Stimulated activated CD8-positive, alpha-beta memory T cell treated with anti-CD3 and anti-CD28 coated beads, Interleukin-2, amount 100 ng/mL, for 48 hours (primary cell): ENCODE measurements around the gene CNTN2.

Source experiments
- DNase-seq, 2 donors: peaks; one replicate each; pipeline ENCODE4 v3.0.0-alpha.2; 2020; ENCODE audit warnings: low read depth in 2 of 2

CNTN2 gene

DNA sequence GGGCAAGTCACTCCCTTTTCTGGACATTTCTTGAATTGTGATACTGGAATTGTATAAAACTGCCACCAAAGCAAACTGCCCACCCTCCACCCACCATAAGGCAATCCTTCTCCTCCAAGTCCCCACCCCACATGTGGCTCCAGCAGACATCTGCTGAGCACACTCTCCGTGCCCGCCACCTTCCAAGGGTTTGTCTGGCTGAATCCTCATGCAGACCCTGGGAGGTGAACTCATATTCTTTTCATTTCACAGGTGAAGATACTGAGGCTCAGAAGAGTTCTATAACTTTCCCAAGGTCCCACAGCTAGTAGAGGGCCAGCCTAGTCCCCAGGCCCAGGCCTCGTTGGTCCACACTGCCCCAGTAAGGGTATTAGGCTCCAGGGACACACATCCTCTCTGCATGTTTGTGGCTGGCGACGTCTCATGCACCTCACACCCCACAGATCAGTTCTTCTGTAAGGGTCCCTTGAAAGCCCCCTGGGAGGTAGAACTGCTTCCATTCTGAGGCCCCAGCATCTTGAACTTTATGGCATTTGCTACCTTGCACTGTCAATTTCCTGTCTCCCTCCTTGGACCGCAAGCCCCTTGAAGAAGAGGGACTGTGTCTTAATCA lies 14.1 kb downstream of the CNTN2 start:
- no peak for DNase-seq

DNA sequence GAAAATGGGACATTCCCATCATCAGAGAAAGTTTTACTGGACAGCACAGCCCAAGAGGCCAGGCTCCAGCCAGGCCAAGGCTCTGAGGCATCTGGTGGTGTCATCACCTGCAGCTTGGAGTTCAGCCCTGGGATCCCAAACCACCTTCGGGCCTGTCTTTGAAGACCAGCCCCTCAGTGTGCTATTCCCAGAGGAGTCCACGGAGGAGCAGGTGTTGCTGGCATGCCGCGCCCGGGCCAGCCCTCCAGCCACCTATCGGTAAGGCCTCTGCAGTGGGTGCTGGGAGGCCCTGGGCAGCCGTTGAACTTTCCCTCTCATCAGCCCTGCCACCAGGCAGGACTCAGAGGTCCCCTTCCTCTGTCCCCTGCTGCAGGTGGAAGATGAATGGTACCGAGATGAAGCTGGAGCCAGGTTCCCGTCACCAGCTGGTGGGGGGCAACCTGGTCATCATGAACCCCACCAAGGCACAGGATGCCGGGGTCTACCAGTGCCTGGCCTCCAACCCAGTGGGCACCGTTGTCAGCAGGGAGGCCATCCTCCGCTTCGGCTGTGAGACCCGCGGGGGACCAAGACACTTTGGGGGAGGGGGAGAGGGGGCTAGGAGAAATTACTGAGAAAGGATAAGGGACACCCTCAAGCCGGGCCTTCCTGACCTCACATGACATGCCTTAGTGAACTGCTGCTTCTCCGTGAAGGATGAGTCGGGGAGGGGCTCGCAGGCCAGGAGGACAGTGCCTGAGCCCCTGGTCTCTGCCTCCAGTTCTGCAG lies 15.0 kb downstream of the CNTN2 start:
- no peak for DNase-seq

DNA sequence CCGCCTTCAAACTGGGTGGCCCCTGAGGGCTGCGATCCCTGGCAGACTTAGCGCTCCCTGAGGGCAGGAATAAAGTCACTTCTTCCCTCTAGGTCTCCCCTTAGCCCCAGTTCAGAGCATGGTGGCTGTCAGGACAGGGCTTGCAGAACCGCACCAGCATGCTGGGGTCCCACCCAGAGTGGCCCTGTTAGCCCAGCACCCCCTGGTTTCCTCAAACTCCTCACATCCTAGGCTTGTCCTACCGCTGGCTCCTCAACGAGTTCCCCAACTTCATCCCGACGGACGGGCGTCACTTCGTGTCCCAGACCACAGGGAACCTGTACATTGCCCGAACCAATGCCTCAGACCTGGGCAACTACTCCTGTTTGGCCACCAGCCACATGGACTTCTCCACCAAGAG lies 15.8 kb downstream of the CNTN2 start:
- no peak for DNase-seq

DNA sequence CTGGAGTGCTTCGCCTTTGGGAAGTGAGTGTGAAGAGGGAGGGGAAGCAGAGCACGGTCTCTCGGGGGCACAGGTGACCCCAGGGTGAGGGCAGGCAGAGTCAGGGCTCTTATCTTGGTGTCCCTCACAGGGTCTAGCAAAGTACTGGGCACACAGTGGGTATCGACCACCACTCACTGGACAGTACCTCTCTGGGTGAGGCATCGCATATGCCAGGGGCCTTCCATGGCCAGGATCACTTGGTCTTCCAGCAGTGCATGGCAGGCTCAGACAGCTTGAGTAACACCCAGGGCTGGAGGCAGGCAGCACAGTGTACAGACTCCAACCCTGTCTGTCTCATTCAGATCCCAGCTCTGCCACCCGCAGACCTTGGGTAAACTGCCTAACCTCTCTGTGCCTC lies 16.6 kb downstream of the CNTN2 start:
- no peak for DNase-seq

DNA sequence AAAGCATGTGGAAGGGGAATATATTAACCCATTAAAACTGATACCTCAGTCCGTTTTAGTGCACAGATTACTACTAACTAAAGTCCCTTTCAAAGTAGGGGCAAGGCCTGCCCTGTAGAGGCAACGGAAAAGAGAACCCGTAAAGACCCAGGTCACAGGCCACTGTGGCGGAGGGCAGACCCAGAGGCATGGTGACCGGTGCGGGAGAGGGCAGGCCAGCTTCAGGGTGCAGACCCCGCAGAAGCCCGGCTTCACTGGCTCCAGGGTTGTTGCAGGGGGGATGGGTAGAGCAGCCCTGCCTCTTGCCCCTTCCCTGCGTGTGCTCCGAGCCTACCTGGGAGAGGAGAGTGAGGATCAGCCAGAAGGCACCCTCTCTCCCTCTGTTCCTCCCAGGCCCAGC lies 17.7 kb downstream of the CNTN2 start:
- no peak for DNase-seq

DNA sequence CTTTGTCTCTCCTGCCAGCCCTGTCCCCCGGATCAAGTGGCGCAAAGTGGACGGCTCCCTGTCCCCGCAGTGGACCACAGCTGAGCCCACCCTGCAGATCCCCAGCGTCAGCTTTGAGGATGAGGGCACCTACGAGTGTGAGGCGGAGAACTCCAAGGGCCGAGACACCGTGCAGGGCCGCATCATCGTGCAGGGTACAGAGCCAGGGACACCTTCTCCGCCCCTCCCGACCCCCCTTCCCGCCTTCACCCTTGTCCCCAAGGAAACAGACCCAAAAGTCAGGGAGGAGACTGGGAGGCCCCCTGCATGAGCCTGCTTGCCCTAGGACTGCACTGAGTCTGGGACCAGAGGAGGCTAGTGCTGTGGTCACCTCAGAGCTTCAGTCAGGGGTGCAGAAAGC lies 18.2 kb downstream of the CNTN2 start:
- no peak for DNase-seq

DNA sequence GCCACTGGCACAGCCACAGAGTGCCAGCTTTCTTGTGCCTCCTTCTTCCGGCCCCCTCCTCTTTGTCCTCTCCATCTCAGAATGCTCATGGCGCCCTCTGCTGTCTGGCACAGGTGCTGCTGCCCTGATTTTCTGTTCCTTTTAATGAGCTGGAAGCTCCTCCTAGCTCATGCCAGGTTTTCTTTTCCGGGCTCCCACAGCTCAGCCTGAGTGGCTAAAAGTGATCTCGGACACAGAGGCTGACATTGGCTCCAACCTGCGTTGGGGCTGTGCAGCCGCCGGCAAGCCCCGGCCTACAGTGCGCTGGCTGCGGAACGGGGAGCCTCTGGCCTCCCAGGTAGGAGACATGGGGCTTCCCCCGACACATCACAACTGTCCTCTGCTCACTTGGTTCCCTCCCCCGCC lies 18.7 kb downstream of the CNTN2 start:
- peak; percentile 49 to 70 for DNase-seq

DNA sequence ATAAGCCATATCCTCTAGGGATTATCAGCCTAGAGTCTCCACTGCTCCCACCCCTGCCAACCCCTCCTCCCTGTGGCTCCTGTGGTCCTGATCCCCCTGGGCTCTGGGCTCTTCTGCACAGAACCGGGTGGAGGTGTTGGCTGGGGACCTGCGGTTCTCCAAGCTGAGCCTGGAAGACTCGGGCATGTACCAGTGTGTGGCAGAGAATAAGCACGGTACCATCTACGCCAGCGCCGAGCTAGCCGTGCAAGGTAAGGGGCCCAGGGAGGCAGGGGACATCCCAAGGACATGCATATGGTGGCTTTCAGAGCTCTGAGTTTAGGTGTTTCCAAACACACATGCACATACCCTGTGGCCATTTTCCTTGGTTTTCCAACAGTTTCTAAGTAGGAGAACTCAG lies 19.3 kb downstream of the CNTN2 start:
- DNase-seq = no peak

DNA sequence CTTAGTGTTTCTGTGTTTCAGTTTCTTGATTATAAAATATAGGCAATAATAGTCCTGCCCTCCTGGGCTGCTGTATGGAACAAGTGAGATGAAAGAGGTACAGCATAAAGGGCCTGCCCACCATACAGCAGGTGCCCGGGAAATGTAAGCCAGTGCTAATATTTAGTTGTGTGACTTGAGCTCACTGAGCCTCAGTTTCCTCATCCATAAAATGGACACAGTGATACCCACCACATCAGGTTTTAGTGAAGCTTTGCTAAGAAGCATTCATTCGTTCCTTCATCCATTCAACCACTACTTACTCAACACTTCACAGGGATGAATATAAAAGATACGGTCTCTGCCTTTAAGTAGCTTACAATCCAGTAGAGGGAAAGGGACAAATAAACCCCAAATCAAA lies 19.9 kb downstream of the CNTN2 start:
- DNase-seq = no peak

DNA sequence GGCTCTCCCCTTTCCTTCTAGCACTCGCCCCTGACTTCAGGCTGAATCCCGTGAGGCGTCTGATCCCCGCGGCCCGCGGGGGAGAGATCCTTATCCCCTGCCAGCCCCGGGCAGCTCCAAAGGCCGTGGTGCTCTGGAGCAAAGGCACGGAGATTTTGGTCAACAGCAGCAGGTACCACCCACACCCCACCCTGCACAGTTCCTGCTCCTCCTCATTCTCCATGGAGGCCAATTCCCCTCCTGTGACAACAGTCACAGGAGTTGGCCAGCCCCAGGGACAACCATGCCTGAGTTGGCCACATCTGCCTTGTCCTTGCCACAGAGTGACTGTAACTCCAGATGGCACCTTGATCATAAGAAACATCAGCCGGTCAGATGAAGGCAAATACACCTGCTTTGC lies 21.3 kb downstream of the CNTN2 start:
- DNase-seq = no peak

DNA sequence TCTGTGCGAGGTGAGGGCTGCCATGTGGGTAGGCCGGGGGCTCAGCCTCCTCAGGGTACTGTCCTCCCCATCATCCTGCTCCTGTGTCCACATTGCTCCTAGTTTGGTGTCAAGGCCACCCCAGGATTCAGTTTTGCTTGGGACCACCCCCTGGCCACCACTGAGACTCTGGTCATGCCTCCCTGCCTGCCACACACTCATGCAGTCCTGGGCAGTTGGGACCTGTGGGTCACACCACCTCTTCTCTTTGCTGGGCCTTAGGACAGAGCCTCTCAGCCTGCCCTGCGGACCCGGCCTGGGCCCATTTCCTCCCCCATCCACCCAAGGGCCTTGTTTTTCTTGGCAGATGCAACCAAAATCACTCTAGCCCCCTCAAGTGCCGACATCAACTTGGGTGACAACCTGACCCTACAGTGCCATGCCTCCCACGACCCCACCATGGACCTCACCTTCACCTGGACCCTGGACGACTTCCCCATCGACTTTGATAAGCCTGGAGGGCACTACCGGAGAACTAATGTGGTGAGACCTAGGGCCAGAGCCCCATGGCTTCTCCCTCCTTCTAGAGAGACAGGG lies 21.8 kb downstream of the CNTN2 start:
- no peak for DNase-seq

DNA sequence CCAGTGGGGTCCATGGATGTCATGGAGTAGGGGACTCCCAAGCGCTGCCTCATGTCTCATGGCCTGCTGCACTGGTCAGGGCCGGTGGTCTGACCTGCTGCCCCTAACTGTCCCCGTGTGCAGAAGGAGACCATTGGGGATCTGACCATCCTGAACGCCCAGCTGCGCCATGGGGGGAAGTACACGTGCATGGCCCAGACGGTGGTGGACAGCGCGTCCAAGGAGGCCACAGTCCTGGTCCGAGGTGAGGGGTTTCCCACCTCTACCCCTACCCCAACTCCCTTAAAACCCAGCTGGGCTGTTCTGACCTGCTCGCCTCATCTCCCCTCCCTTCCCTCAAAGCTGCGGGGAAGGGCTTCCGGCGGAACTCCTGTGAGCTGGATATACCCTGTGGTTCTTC lies 22.7 kb downstream of the CNTN2 start:
- no peak for DNase-seq

DNA sequence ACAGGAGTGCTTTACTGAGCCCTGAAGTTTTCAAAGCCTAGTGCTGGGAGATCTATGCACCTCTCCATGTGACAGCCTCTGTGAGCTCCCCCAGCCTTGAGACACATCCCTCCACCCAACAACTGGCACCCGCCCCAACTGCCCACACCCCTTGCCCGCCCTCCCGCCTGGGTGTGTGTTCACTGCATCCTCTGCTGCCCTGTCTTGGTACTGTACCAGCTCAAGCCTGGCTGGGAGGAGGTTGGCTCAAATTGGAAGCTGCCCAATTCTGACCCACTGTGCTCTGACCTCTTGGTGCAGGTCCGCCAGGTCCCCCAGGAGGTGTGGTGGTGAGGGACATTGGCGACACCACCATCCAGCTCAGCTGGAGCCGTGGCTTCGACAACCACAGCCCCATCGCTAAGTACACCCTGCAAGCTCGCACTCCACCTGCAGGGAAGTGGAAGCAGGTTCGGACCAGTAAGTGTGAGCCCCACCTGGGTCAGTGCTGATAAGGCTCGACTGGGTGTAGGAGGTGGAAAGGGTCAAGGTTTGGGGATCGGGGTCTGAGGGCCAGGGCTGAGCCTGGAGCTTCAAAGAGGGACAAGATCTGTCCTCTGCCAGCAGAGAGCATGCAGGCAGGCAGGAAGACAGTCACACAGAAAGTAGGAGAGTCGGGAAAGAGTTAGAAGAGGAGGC lies 23.3 kb downstream of the CNTN2 start:
- no peak for DNase-seq

DNA sequence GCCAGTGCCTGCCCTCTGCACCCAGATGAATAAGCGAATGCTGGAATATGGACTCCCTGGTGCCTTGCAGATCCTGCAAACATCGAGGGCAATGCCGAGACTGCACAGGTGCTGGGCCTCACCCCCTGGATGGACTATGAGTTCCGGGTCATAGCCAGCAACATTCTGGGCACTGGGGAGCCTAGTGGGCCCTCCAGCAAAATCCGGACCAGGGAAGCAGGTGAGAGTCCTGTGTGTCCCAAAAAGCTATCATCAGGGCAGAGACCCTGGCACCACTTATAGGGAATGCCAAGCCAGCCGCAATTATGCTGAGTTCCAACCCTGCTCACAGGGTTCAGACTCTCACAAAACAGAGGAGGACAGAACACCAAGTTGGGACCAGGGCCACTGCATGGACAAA lies 24.0 kb downstream of the CNTN2 start:
- DNase-seq = no peak

DNA sequence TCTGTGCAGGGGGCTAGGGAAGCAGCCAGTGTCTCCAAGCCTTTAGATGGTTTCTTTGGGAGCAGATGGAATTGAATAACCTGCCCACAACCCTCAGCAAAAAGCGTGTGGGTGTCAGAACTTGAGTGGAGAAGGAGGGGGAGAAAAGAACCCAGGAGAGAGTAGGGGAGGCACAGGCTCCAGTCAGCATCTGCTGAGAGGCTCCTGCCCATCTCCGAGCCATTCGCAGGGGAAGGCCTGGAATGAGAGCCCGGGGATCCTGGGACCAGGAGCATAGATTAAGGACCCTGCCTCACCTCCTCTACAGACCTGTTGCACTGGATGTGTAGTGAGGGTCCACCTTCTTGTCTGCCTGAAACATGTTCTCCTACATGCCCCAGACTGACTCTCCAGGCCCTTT lies 25.0 kb downstream of the CNTN2 start:
- no peak for DNase-seq

DNA sequence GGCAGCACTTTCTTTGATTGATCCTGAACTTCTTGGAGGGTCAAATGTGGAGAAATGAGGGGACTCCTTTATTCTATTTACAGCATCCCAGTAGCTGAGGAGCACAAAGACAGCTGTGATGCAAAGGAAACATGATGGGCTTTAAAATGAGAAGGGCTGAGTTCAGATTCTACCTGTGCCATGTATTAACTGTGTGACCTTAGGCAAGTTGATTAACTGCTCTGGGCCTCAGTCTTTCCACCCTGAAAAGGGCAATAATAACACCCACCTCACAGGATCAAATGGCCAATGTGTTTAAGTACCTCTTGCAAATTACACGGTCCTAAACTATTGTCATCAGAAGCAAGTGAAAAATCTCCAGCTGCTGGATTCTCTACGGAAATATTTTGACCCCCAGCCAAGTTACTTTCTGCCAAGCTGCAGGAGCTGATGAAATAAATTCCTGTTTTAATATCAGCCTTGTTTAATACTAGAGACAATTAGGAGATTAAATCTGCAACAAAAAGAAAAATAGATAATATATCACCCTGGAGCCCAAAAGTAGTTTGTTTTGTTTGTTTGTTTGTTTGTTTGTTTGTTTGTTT lies 25.5 kb downstream of the CNTN2 start:
- DNase-seq = no peak

DNA sequence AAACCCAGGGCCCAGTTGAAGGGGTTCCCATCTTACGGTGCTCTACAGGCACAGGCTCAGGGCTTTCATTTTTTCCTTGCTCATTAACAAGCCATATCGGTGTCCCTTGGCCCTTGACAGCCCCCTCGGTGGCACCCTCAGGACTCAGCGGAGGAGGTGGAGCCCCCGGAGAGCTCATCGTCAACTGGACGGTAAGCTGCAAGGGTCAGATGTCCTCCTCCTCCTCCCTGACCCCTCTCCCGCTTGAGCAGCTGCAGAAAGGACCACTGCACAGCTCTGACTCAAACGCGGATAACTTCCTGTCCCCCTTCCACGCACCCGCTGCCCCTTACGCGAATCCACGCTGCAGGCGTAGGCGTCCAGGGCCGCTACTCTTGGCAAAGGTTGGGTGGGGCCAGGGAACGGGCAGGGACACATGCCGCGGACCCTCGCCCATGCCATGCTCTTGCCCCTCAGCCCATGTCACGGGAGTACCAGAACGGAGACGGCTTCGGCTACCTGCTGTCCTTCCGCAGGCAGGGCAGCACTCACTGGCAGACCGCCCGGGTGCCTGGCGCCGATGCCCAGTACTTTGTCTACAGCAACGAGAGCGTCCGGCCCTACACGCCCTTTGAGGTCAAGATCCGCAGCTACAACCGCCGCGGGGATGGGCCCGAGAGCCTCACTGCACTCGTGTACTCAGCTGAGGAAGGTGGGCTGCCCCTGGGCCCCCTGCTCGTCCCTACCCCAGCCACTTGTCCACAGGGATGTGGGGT lies 26.5 kb downstream of the CNTN2 start:
- no peak for DNase-seq

DNA sequence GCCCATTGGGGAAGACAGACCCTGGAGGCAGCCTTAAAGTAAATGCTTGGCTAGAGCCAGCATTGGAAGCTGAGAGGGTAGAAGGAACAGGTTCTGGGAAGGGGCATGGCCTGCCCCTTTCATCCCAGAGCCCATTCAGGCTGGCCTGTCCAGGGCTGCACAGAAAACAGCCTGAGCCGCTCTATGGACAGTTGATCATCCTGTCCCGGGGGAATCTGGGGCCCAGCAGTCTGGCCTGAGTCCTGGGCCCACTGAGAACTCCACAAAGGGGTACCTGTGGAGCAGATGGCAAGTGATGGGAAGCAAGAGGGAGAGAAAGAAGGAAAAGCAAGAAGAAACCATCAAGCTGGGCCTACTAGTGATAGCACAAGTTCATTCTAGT lies 28.0 kb downstream of the CNTN2 start:
- no peak for DNase-seq

DNA sequence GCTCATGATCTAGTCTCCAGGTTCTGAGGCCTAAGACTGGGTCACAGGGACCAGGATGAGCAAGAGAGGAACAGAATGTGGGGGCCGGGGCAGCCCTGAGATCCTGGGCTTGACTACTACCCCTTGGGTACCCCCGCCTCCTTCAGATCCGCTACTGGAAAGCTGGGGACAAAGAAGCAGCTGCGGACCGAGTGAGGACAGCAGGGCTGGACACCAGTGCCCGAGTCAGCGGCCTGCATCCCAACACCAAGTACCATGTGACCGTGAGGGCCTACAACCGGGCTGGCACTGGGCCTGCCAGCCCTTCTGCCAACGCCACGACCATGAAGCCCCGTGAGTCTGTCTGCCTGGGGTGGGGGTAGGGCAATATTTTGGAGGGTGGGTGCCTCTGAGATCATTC lies 28.8 kb downstream of the CNTN2 start:
- no peak for DNase-seq

DNA sequence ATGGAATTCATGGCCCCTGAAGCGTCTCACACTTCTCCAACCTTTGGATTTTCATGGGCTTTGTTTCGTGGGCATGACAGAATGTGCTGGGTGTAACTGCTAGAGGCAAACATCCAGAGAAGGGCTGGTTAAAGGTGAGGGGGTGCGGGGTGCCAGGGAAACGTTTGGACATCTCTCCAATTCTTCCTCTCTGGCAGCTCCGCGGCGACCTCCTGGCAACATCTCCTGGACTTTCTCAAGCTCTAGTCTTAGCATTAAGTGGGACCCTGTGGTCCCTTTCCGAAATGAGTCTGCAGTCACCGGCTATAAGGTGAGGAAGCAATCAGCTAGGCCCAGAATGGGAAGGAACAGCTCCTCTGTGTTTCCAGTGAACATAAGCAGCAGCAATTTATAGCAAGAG lies 29.3 kb downstream of the CNTN2 start:
- DNase-seq = no peak

DNA sequence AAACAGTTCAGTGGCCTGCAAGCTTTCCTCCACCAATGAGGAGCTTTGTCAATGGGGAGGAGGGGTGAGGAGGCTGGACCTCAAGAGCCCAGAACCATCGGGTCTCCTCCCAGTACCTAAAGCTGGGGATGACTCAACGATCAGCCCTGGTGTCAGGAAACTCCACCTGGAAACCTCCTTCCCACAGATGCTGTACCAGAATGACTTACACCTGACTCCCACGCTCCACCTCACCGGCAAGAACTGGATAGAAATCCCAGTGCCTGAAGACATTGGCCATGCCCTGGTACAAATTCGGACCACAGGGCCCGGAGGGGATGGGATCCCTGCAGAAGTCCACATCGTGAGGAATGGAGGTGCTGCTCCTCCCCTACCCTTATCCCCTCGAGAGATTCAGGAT lies 29.9 kb downstream of the CNTN2 start:
- DNase-seq = no peak

DNA sequence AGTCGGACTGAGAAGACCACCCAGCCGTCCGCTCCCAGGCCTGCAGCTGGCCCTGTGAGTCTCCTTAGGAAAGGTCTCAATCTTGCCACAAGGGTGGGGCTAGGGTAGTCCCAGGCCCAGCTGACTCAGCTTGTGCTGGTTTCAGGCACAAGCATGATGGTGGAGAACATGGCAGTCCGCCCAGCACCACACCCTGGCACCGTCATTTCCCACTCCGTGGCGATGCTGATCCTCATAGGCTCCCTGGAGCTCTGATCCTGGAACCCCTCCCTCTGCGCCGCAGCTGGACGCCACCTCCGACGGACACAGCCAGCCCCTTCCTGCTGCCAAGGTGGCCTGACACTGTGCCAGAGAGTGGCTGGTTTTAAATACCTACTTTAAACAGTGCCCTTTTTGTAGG lies 30.5 kb downstream of the CNTN2 start:
- DNase-seq = no peak
